Activated CD8-positive, alpha-beta T cell treated with anti-CD3 and anti-CD28 coated beads, Interleukin-2, amount 10 ng/mL, durations not matched to agents 7 days and 5 days (primary cell): ENCODE results near the gene CREB3L2. TPM values are rescaled to one million over a fixed set of nuclear protein-coding genes. Genes with fewer than 3 reads are reported as not detected.

ENCODE experiments used
- ATAC-seq: fragments of 150-1000 bp; cut with Tn5 transposase; one replicate; pipeline ENCODE4 v1.10.0; 2021; ENCODE audit warnings: moderate library complexity
- CTCF ChIA-PET: fragments of 350-600 bp; sonication (Branson Sonifier 250); formaldehyde crosslinking; loops from one replicate; lab custom pipeline; 2021; ENCODE audit warnings: antibody characterized with exemption; lab: Charles Lee
- POLR2A ChIA-PET: fragments of 350-600 bp; sonication (Branson Sonifier 250); formaldehyde crosslinking; loops from one replicate; lab custom pipeline; 2021; ENCODE audit warnings: antibody characterized with exemption; lab: Charles Lee
- DNase-seq: peaks from one replicate; pipeline ENCODE4 v3.0.0-alpha.2; 2020
- H3K27ac Mint-ChIP-seq: one replicate; pipeline ENCODE4 v1.8.0; 2021; ENCODE audit warnings: mild to moderate bottlenecking, mixed read lengths
- H3K27me3 Mint-ChIP-seq: one replicate; pipeline ENCODE4 v1.8.0; 2021; ENCODE audit warnings: low read depth, mixed read lengths
- H3K36me3 Mint-ChIP-seq: one replicate; pipeline ENCODE4 v1.8.0; 2021; ENCODE audit warnings: low read depth, mixed read lengths
- H3K4me1 Mint-ChIP-seq: one replicate; pipeline ENCODE4 v1.8.0; 2021; ENCODE audit warnings: low read depth, mixed read lengths
- H3K4me3 Mint-ChIP-seq: one replicate; pipeline ENCODE4 v1.8.0; 2021; ENCODE audit warnings: mild to moderate bottlenecking, mixed read lengths
- H3K9me3 Mint-ChIP-seq: one replicate; pipeline ENCODE4 v1.8.0; 2022; ENCODE audit warnings: mixed read lengths; ENCODE audit not compliant: insufficient read depth
- total RNA-seq, 2 experiments: library from RNA; stranded (reverse); gene quantifications; one replicate each; pipeline ENCODE4 v1.2.3, GENCODE V29; 2021

Gene CREB3L2
- total RNA-seq, 2 experiments from 2014 or later = 24.7 to 25.9 TPM

DNA sequence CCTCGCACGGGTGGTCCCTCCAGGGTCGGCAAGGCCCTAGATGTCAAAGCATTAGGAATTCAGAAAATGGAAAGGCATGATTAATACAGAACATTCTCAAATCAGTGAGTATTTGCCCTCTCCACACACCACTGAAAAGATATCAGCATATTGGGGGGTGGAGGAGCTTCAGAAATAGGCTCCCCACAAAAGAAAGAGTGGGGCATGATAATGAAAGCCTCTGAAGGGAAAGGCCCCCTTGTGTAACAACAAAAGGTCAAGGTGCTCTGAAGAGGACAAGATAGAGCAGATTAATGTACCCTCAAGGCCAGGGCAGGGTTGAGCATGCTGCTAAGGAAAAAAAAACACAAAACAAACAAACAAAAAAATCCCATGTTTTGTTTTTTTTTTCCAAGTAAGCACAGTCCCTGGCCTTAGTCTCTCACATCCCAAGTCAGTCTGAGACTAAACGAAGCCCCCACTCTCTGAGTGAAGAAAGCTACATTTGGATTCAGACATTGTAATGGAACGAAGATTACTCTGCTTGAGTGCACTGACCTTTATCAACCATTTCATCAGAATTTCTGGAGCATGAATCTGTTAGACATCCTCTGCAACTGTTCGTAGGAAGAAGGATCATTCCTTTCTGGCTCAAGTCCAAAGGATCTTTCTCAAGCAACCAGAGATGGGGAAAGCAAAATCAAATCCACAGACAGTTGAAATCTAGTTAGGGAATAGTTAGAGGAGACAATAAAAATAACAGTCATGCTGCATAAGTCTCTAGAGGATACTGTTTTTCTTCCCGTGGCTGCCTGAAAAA, 127.7 kb downstream of the CREB3L2 start:
- H3K36me3 Mint-ChIP-seq = peaks cover 12% of the 10 kb centered on the region

DNA sequence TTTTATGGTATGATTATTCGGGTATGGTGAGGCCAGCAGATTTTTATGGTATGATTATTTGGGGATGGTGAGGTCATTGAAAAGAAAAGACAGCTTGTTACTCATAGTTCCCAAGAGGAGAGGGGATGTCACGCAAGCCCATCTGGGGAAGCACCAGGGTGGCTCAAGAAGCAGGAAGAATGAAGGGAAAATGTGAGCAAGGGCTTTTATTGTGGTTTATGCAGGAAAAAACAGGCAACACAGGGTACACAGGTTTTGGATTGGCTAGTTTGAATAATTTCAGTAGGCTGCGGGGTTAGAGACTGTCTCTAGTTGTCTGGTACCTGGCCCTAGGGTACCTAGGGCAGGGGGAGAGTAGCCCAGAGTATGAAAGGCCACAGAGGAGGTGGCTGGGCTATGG, 128.4 kb downstream of the CREB3L2 start:
- Mint-ChIP-seq H3K27me3 (no peaks in the 10 kb centered on the region), H3K36me3 (peaks cover 11% of the 10 kb centered on the region), H3K4me1 (peaks cover 7% of the 10 kb centered on the region), H3K27ac (no peak overlapping the region), H3K4me3 (no peak overlapping the region), H3K9me3 (no peaks in the 10 kb centered on the region)
- DNase-seq (no peak), ATAC-seq (no peak)
- ChIA-PET CTCF (no interaction called here), POLR2A (no interaction called here)

More for the DNA sequence above, 127.7 kb downstream of the CREB3L2 start:
- CTCF ChIA-PET = no interaction called here
- POLR2A ChIA-PET = no interaction called here
- Mint-ChIP-seq H3K4me3 (no peak overlapping the region), H3K9me3 (no peaks in the 10 kb centered on the region), H3K27me3 (no peaks in the 10 kb centered on the region), H3K27ac (no peak overlapping the region), H3K4me1 (peaks cover 7% of the 10 kb centered on the region)
- ATAC-seq = no peak
- no peak for DNase-seq

DNA sequence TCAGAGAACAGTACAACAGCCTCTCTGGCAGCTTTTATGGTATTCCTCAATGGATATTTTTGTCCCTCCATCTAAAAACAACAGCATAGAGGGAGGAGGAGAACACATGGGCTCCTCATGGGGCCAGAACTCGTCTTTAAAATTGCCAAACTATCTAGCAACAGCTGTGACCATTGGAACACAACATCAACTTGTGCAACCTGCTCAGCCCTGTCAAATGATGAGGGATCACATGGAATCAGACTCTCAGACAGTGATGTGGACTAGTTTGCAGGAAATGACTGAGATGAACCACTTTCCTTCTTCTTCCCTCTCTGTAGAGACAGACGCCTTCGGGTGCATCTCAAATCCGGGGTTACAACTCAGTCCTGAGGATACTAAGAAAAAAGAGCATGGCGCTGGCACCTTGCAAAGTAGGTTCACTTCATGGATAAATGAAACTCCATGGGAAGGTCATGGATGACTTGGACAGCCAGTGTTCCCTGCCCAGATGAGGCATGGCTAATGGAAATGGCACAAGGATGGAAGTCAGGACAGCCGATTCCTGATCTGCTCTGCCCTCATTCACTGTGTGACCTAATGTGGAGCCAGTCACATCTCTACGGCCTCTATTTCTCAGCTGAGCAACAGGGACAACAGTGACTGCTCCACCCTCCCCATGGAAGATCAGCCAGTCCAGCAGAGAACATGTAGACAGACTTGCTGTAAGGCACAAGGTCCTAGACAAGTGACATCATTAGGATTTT, 130.5 kb downstream of the CREB3L2 start:
- Mint-ChIP-seq H3K9me3 (peaks cover under 1% of the 10 kb centered on the region), H3K36me3 (peaks cover 25% of the 10 kb centered on the region), H3K4me1 (peaks cover 7% of the 10 kb centered on the region), H3K27me3 (no peaks in the 10 kb centered on the region), H3K4me3 (no peak overlapping the region), H3K27ac (no peak overlapping the region)
- DNase-seq (no peak), ATAC-seq (no peak)
- ChIA-PET CTCF (no interaction called here), POLR2A (no interaction called here)

DNA sequence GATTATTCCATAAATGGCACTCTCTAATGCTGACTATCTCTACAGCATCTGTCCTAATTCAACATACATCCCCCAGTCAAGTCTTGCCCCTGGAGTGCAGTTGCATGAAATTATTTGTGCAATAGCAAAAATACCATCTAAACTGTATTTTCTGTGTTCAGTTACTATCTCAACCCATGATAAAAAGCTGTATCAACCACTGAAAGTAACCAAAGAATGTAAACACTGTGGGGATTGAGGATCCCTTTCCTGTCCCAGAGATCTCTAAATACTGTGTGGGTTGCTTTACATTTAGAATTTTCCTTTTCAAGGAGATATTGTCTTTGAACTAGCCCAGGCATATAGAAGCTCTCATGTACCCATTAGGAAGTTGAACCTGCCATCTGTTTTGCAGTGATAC, 131.2 kb downstream of the CREB3L2 start:
- DNase-seq (no peak), ATAC-seq (no peak)
- Mint-ChIP-seq H3K36me3 (peaks cover 30% of the 10 kb centered on the region), H3K27ac (no peak overlapping the region), H3K4me1 (peaks cover 7% of the 10 kb centered on the region), H3K9me3 (peaks cover 7% of the 10 kb centered on the region), H3K4me3 (no peak overlapping the region), H3K27me3 (no peaks in the 10 kb centered on the region)
- ChIA-PET CTCF (no interaction called here), POLR2A (no interaction called here)

DNA sequence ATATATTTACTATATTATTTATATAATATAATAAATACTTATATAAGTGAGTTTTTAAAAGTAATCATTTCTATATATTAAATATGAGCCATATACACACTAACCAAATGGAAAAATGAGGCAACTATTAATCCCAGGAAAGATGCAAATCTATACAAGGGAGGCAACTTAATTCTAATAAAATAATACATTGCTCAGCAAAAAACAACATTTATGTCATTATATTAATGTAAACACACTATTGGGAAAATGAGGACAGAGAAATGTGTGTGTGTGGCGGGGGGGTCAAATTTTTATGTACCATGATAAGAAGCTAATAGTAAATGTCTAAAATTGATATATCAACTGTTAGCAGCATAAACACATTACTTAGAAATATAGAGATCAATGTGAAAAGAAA, 131.8 kb downstream of the CREB3L2 start:
- peaks cover 7% of the 10 kb centered on the region for H3K4me1 Mint-ChIP-seq
- CTCF ChIA-PET = no interaction called here
- POLR2A ChIA-PET = no interaction called here
- H3K27ac Mint-ChIP-seq = no peak overlapping the region
- ATAC-seq (no peak), DNase-seq (no peak)
- H3K27me3 Mint-ChIP-seq = no peaks in the 10 kb centered on the region
- H3K9me3 Mint-ChIP-seq = peaks cover 12% of the 10 kb centered on the region
- peaks cover 34% of the 10 kb centered on the region for H3K36me3 Mint-ChIP-seq
- H3K4me3 Mint-ChIP-seq = no peak overlapping the region

DNA sequence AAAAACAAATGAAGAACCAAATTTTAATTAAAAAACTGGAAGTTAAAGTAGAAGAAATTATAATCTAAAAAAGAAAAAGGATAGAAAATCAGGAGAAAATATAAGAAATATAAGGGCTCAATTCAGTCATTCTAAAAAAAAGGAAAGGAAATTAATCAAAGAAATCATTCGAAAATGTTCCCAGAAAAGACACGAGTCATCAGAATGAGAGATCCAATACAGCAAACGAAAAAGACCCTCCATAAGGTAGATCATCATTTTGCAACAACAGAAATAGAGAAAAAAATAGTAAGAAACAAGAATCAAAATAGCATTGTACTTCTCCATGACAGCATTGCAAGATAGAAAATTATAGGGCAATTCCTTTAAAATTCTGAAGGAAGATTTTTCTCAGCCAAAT, 132.6 kb downstream of the CREB3L2 start:
- POLR2A ChIA-PET = no interaction called here
- peaks cover 32% of the 10 kb centered on the region for H3K36me3 Mint-ChIP-seq
- peaks cover 7% of the 10 kb centered on the region for H3K4me1 Mint-ChIP-seq

DNA sequence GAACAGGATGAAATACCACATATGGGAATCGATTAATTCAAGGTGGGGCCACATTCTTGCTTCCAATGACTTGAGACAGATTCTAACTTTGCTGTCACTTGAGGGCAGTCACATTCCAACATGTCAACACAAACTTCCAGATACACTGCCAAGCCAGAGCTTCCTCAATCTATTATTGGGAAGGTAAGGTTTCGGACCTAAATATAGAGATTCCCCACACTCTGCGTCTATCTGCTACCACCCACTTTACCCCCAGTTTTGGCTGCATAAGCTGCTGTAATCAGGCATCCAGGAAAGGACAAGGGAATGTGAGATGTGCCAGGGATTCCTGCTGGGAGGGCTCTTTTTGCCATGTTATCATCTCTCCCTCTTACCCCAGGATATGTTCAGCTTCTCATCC, 134.6 kb downstream of the CREB3L2 start:
- ChIA-PET CTCF (interaction anchor here (1.4 kb wide), 1 partner anchor 212 kb away, joined by 4 read pairs; no protein-coding TSS in a partner anchor), POLR2A (no interaction called here)
- peaks cover 12% of the 10 kb centered on the region for H3K9me3 Mint-ChIP-seq
- no peak overlapping the region for H3K4me3 Mint-ChIP-seq
- peaks cover 4% of the 10 kb centered on the region for H3K4me1 Mint-ChIP-seq
- no peak overlapping the region for H3K27ac Mint-ChIP-seq
- DNase-seq = no peak
- H3K27me3 Mint-ChIP-seq = no peaks in the 10 kb centered on the region
- H3K36me3 Mint-ChIP-seq = peaks cover 31% of the 10 kb centered on the region
- ATAC-seq = no peak

More for the DNA sequence above, 132.6 kb downstream of the CREB3L2 start:
- Mint-ChIP-seq H3K9me3 (peaks cover 12% of the 10 kb centered on the region), H3K4me3 (no peak overlapping the region), H3K27ac (no peak overlapping the region), H3K27me3 (no peaks in the 10 kb centered on the region)
- ATAC-seq = no peak
- CTCF ChIA-PET = no interaction called here
- DNase-seq = no peak

DNA sequence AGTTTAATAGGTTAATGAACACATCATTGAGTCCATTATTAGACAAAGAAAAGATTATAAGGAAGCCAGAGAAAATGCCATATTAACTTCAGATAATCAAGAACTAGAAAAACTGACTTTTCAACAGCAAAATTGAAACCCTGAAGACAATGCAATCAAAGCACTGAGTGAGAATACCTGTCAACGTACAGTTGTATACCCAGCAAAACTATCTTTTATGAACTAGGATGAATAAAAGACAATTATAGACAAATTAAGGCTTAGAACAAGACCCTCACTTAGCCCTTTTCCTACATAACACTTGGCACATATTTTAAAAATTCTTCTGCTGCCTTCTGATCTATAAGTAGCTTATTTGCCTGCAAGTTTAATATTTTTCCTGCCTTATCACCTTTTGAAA, 136.1 kb downstream of the CREB3L2 start:
- H3K4me1 Mint-ChIP-seq = peaks cover 3% of the 10 kb centered on the region
- peaks cover 12% of the 10 kb centered on the region for H3K9me3 Mint-ChIP-seq
- H3K36me3 Mint-ChIP-seq = peaks cover 31% of the 10 kb centered on the region
- no peaks in the 10 kb centered on the region for H3K27me3 Mint-ChIP-seq
- ChIA-PET POLR2A (no interaction called here), CTCF (interaction anchor here (1.2 to 1.4 kb wide), 2 partner anchors 26 to 210 kb away, joined by 3 to 4 read pairs; no protein-coding TSS in a partner anchor)
- DNase-seq = no peak
- no peak for ATAC-seq
- H3K4me3 Mint-ChIP-seq = no peak overlapping the region
- no peak overlapping the region for H3K27ac Mint-ChIP-seq

DNA sequence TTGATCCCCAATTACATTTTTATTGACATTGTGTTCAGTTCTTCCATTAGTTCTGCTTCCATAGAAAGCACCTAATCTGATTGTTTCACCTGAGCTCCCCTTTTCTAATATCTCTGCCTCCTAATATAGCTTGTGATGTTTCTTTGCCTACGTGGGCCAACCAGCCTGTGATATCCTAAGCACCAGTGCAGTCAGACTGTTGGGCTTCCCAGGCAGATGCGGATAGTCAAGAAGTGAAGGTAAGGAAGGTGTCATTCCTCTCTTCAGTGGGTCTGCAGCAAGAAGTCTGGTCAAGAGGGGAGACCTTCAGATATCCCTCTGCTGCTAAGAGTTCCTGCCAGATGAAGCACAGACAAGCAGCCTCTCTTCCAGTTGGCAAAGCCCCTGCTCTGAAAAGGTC, 138.9 kb downstream of the CREB3L2 start:
- no peak overlapping the region for H3K4me3 Mint-ChIP-seq
- POLR2A ChIA-PET = interaction anchor here (1.2 kb wide), 1 partner anchor 42 kb away, joined by 3 read pairs; no protein-coding TSS in a partner anchor
- H3K4me1 Mint-ChIP-seq = no peaks in the 10 kb centered on the region
- peaks cover 12% of the 10 kb centered on the region for H3K9me3 Mint-ChIP-seq
- H3K27ac Mint-ChIP-seq = no peak overlapping the region
- H3K36me3 Mint-ChIP-seq = peaks cover 26% of the 10 kb centered on the region
- DNase-seq (no peak), ATAC-seq (no peak)
- CTCF ChIA-PET = no interaction called here
- H3K27me3 Mint-ChIP-seq = no peaks in the 10 kb centered on the region

DNA sequence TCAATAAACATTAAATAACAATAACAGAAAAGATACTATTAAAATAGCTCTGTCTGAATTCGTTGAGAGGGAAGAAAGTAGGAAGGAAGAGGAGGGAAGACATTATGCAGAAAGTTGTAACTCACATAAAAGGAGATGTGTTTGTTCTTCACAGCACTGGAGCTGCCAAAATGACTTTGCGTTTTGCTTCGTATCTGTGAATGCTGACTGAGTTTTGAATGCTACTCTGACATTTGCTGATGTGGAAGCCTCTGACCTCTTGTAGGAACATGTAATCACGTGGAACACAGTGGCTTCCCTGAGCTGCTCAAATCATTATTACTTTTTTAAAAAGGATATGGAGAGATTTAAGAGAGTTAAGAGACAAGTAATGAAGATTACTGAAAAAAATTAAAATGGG, 139.5 kb downstream of the CREB3L2 start:
- Mint-ChIP-seq H3K36me3 (peaks cover 20% of the 10 kb centered on the region), H3K27ac (no peak overlapping the region), H3K4me3 (no peak overlapping the region), H3K9me3 (peaks cover 12% of the 10 kb centered on the region), H3K4me1 (no peaks in the 10 kb centered on the region), H3K27me3 (no peaks in the 10 kb centered on the region)
- ATAC-seq = no peak
- no peak for DNase-seq
- ChIA-PET CTCF (interaction anchor here (0.7 kb wide), 1 partner anchor 42 kb away, joined by 3 read pairs; no protein-coding TSS in a partner anchor), POLR2A (interaction anchor here (1.2 kb wide), 1 partner anchor 41 kb away, joined by 3 read pairs; no protein-coding TSS in a partner anchor)

DNA sequence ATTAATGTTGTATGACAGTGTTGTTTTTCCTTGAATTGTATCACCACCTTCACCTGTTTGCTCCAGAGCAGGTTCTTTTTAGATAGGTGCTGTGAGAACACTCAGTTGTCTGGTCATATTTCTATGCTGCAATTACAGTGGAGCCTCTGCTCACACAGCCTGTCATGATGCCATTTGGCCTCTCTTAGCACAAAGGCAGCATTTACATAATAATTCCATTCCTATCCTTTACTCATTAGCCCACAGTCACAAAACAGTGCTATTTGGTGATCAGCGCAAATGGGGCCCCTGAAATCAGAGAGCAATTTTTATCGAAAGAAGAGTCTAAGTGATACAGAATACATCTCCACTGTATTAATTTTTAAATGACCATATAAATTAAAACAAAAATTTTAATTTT, 141.3 kb downstream of the CREB3L2 start:
- Mint-ChIP-seq H3K36me3 (peaks cover 6% of the 10 kb centered on the region), H3K4me1 (no peaks in the 10 kb centered on the region), H3K27me3 (no peaks in the 10 kb centered on the region), H3K27ac (no peak overlapping the region), H3K9me3 (peaks cover 4% of the 10 kb centered on the region), H3K4me3 (no peak overlapping the region)
- ChIA-PET POLR2A (no interaction called here), CTCF (no interaction called here)
- ATAC-seq = no peak
- no peak for DNase-seq

DNA sequence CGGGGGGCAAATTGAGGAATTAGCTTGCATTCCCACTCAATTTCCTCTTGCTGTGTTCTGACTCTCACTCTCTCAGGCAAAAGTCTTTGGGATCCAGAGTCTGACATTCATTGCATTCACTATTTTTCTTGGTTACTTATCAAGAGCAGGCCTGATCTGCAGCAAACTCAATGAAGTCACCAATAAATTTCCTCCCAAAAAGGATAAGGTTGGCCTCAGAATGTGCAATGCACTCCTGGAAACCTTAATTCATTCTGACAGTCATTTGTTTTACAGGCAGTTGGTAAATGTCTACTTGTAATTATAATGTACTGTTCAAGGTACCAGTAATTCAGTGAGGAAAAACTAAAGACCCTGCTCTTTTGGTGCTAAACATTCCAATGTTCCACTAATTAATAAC, 148.8 kb downstream of the CREB3L2 start:
- H3K27ac Mint-ChIP-seq = no peak overlapping the region
- ChIA-PET CTCF (no interaction called here), POLR2A (no interaction called here)
- H3K4me3 Mint-ChIP-seq = no peak overlapping the region
- ATAC-seq (no peak), DNase-seq (no peak)
- H3K36me3 Mint-ChIP-seq = no peaks in the 10 kb centered on the region
- H3K9me3 Mint-ChIP-seq = no peaks in the 10 kb centered on the region
- peaks cover 15% of the 10 kb centered on the region for H3K27me3 Mint-ChIP-seq
- H3K4me1 Mint-ChIP-seq = peaks cover 5% of the 10 kb centered on the region
